Measurements from ENCODE around the gene GFRA4. TPM values are rescaled to one million over a fixed set of nuclear protein-coding genes. Genes with fewer than 3 reads are reported as not detected.

The GFRA4 gene
- total and polyA plus RNA-seq, 2 donors (not counting 3 experiments of a cell fraction or from before 2014, with no cell fraction given) = not detected

DNA sequence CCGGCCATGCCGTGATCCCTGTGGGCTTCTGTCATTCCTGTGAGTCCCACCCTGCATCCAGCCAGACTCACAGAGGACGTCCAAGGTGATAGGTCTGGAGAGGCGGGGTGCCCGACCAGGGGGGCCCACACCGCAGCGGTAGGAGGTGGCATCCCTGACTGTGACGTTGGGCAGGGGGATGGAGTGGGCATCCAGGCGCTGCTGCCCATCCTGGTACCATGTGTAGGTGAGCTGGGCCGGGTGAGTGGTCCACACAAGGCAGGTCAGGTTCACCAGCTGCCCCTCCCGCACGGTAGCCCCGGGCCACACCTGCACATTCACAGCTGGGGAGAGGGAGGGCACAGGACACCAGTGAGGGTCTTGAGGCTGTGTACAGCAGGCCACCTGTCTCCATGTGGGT is 30.2 kb upstream of the GFRA4 start:
- Histone ChIP-seq H3K9me3 (replicated peaks; ENCODE audit: control insufficient read depth, insufficient read depth, low read length) (no peaks in the 10 kb centered on the region), H3K9me1 (replicated peaks; ENCODE audit: control insufficient read depth, extremely low read depth, insufficient read depth, low read length) (no peaks in the 10 kb centered on the region), H3K27me3 (ENCODE audit: control insufficient read depth in 2 of 2, insufficient read depth in 2 of 2, low read length in 2 of 2) (no peaks in the 10 kb centered on the region), H3K4me1 (ENCODE audit: control insufficient read depth, extremely low read depth, insufficient read depth, low read length) (no peaks in the 10 kb centered on the region), H3K27ac (ENCODE audit: insufficient read depth, low read depth, low read length) (no peak overlapping the region), H3K79me2 (ENCODE audit: control insufficient read depth, insufficient read depth, low read length) (no peaks in the 10 kb centered on the region), H2AFZ (ENCODE audit: low read depth, low read length) (no peak overlapping the region), H4K20me1 (replicated peaks; ENCODE audit: control insufficient read depth, extremely low read depth, insufficient read depth, low read length) (no peaks in the 10 kb centered on the region), H3K36me3 (ENCODE audit: control insufficient read depth in 2 of 2, extremely low read depth in 1 of 2, insufficient read depth in 2 of 2, low read length in 2 of 2) (no peaks in the 10 kb centered on the region), H3K9ac (replicated peaks; ENCODE audit: extremely low read depth, insufficient read depth, low read length) (no peak overlapping the region), H3K4me3 (replicated peaks in 1 of 3; ENCODE audit: insufficient read depth in 1 of 3, low read depth in 1 of 3, low read length in 3 of 3) (no peak overlapping the region), H3K4me2 (ENCODE audit: insufficient read depth, low read length) (no peak overlapping the region)
- FAIRE-seq (no peak), DNase-seq (ENCODE audit: low read depth, low spot score) (no peak)
- TF ChIP-seq GATA2 (IDR thresholded peaks at IDR 0.05; ENCODE audit: insufficient read depth, insufficient read length, low read depth, low read length) = no peak
- no peak for TF ChIP-seq MYC (IDR thresholded peaks at IDR 0.05; ENCODE audit: low read depth, low read length)
- no peak for TF ChIP-seq EZH2 (IDR thresholded peaks at IDR 0.05; ENCODE audit: borderline replicate concordance, low read depth, low read length, severe bottlenecking)
- no peak for TF ChIP-seq FOS (IDR thresholded peaks at IDR 0.05; ENCODE audit: borderline replicate concordance, insufficient read depth, low read length)
- TF ChIP-seq POLR2AphosphoS5 (IDR thresholded peaks at IDR 0.05; ENCODE audit: insufficient read depth, low read depth, low read length) = no peak
- no peak for TF ChIP-seq CTCF (IDR thresholded peaks at IDR 0.05; ENCODE audit: extremely low read depth in 1 of 2, insufficient read depth in 1 of 2, low read depth in 1 of 2, low read length in 2 of 2)
- TF ChIP-seq POLR2A (IDR thresholded peaks at IDR 0.05; ENCODE audit: low read depth, low read length) = no peak
- TF ChIP-seq JUN (IDR thresholded peaks at IDR 0.05; ENCODE audit: borderline replicate concordance, insufficient read depth, insufficient read length, low read depth) = no peak
- TF ChIP-seq MAX (IDR thresholded peaks at IDR 0.05; ENCODE audit: insufficient read depth, insufficient read length) = no peak
- intact Hi-C loops (cut with micrococcal nuclease) = no loop called here
- ChIA-PET CTCF (interaction anchor here (5.0 to 12.6 kb wide), 2 partner anchors 16 to 17 kb away, joined by 39 to 112 read pairs; no protein-coding TSS in a partner anchor), POLR2A (no interaction called here)
- dilution Hi-C loops (cut with MboI; ENCODE audit: extremely low pct_ligation_motif_present, low sequenced_read_pairs) = no loop called here
- BruUV-seq (replicated peaks) = no TSS peak

Data from endothelial cell of umbilical vein (primary cell).